IPS-NIHi11 (cell line): Measurements from ENCODE around the gene AGO1.
"Not testable (repeated sequence)": the region's sequence is repeated elsewhere in the genome, so short reads cannot be mapped to it uniquely, and the experiment has no call there.

Experiments
- DNase-seq: peaks from one replicate; pipeline ENCODE4 v3.0.0; 2012; ENCODE audit warnings: mixed read lengths, low spot score

Gene AGO1

DNA sequence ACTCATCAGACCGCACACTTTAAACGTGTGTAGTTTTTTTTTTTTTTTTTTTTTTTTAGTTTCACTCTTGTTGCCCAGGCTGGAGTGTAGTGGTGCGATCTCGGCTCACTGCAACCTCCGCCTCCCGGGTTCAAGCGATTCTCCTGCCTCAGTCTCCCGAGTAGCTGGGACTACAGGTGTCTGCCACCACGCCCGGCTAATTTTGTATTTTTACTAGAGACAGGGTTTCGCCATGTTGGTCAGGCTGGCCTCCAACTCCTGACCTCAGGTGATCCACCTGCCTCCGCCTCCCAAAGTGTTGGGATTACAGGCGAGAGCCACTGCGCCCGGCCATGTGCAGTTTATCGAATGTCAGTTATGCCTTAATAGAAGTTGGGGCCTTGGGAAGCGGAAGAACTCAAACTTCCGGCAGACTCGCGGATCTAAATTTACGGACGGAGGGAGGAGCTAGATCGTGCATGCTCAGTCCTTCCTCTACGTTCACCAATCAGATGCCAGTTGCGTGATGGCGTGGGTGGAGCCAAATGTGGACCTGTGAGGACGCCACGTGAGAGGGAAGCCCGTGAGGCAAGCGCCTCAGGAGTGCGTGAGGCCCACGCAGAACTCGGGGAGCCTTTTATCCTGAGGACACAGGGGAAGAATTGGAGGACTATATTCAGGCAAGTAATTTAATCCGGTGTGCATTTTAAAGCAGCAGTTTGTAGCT is 13.6 kb upstream of the AGO1 start:
- peak; percentile 57 for DNase-seq

DNA sequence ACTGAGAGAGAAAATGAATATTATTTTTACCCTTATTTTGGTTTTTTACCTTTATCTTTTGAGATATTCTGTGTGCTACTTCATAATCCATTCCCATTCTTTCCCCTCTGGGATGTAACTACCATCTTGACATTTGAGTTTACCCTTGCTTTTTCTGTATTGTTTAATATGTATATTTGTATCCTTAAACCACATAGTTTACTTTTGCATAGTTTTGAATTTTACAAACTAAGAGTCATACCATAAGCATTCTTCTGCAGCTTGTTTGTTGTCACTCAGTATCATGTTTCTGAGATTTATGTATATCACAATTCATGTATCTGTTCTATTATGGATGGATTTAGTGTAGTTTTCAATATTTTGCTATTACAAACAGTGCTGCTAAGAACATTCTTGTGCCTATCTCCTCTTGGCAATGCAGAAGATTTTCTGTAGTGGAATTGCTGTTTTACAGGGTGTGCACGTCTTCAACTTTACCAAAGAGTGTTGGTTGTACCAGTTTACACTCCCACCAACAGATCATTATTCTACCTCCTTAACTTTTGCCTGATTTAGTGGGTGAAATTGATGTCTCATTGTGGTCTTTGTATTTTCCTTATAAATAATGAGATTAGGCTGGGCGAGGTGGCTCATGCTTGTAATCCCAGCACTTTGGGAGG is 12.2 kb upstream of the AGO1 start:
- no peak for DNase-seq

DNA sequence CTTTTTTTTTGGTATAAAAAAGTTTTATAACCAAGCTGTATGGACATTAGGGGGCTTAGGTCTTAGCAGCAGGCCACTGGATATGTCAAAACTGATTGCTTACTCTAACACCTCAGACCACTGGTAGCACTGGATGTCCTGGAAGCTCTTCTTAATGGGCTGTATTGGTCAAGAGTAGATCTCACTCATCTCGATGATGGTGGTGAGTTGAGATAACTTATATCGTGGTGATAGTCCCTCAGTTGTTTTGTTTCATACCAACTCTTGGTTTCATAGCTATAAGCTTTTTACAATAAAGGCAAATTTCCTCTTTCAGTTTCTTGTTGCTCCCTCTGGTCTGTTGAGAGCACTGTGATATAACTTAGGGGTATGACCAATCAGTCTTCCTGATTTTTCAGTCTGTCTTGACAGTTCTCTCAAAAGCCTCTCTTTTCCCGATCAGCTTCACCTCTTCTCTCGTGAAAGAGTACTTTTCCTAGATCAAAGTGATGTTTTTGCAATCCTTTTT is 9.7 kb upstream of the AGO1 start:
- no peak for DNase-seq

DNA sequence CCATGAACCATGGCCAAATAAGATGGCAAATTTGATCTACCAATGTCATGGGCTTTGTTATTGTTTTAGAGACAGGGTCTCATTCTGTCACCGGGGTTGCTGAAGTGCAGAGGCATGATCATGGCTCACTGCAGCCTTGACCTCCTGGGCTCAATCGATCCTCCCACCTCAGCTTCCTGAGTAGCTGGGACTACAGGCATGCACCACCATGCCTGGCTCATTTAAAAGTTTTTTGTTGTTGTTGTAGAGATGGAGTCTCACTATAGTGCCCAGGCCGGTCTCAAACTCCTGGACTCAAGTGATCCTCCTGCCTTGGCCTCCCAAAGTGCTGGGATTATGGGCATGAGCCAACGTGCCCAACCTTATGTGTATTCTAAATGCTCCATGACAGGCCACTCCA is 8.9 kb upstream of the AGO1 start:
- not testable (repeated sequence) for DNase-seq

DNA sequence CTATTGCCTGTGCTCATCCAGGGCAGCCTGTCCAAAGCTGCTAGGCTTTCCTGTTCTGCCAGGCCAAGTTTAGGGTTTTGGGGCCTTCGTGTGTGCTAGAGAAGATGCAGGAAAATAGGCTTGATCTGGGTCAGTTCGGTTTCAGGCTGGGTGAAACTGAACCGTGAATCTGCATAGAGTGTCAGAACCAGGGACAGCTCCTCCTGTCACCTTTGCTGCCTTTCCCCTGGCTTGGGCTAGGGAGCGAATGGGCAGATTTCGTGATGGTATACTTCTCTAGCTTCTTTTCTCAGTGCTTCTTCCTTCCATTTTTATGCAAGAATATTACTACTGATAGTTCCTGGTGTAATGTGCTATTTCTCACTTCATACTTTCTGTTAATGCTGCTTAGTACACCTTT is 6.0 kb upstream of the AGO1 start:
- peak; percentile 74 for DNase-seq

DNA sequence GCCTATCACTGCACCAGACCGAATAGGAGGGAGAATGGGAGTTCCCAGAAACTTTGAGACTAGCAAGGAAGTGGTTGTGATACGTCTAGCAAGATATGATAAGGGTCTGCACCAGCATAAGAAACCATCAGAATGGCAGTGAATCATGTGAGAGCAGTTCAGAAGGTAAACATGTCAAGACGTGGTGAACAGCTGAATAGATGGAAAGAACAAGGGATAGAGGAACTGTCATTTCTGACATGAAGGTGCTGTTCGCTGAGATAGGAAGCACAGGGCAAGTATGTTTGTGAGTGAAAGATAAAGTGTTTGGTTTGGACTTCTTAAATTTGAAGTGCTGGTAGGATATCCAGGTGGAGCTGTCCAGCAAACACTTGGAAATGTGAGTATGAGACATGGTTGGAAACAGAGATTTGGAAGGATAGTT is 1.1 kb upstream of the AGO1 start:
- no peak for DNase-seq

DNA sequence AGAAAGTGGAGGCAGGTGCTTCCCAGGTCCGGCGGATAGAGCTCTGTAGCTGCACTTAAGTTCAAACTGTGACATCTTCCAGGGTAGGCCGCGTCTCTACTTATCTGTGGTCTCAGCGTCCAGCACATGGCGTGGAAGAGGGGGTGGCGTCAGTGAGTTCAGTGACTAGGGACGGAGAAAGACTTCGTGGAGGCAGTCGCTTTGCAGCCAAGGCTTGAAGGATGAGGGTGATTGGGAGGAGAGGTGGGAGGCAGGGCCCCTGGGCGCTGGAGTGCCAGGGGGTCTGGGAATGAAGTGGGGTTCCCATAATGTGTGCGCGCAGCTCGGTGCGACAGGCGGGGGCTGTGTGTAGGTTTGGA is 444 bp upstream of the AGO1 start:
- DNase-seq = no peak

DNA sequence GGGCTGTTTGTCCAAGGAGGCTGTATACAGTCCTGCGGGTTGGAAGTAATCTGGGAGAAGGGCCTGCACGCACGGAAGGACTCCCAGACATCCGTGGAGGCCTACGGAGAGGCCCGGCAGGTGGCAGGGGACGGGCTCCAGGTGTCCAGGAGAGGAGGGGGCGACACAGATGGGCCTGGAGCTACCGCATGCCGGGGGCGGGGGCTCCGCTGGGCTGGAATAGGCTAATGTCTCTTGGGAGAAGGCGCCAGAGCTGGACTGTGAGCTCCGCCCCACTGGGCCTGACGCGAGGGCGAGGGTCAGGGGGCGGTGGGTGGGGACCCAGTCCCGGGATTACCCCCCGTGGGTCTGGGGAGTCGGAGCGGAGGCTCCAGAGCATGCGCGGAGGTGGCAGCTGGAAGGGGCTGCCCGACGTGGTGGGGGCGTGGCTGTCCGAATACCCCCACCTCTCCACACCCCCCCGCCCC is 659 bp downstream of the AGO1 start:
- peak; percentile 89 for DNase-seq

DNA sequence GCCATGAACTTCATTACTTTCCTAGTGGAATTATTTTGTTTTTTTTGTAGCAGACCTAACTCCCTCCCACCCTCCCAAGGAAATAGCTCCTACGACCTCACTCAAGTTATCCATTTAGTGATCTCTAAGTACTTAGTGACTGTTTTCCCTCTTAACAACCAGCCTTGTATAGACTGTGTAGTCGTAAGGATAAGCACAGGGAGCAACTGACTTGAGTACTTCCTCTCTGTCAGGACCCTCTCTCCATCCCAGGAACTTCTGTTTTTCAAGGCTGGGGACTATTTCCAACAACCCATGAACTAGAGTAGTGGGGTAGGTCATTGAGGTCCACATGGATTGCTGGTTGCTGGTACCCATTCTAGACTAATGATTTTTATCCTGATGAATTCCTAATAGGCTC is 1.9 kb downstream of the AGO1 start:
- no peak for DNase-seq

DNA sequence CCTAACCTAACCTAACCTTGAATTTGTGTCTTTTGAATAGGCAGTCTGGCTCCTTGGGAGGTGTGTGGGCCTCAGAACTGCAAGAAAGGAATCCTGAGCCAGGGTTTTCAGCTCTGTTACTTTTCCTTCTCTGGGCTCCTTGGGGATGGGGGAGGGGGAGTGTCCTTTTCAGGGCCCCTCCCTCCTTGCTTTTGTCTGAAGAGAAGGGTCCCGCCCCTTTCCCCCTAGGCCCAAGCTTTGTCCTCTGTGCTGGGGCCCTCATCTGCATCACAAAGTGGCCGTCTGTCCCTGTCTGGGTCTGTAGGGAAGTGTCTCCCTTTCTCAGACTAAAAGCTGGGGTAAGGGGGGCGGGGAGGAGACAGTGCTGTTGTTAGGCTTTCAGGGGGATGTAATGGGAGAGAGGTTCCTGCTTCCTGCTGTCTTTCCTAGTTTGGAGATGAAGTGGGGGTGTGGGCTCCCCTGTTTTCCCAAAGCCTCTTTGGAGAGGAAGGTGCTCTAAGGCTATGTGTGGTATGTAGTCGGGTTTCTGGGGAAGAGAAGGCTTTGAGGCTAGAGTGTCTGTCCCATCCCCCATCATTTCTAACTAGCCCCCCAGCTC is 3.1 kb downstream of the AGO1 start:
- DNase-seq = peak; percentile 90

DNA sequence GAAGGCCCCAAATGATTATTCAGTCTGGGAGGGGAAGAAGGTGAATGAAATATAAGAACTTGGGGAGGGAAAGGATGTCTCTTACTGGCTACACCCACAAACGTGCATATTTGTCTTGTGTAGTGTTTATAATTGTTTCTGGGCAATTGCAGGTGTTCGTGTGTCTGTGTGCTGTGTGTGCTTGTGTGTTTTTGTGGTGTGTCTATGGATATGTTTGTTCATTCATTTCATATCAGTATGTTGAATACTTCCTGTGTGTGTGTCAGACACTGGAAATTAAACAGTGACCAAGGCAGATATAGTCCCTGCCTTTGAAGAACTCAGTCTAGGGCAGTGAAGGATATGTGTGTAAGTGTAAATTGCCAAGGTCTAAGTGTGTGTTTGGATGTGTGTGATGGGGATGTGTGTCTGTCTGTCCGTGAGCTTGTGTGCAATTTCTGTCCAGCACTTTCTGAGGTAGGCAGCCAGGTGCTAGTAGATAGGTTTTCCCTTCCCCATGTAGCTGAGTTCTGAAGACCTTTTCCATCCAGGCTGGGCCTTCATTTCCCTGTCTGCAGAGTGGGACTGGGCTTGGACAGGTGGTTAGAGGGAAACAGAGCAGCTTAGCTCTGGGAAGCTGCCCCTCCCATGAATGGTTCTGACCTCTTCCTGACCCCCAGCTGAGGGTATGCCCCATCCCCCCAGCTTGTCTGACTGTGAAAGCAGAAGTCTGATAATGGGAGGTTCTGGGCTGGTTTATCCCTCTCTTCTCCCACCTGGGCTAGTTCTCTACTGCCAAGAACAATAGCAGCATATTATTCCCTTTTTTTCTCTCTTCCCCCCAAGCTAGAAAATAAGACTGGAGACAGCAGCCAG is 3.8 kb downstream of the AGO1 start:
- peak; percentile 70 for DNase-seq

DNA sequence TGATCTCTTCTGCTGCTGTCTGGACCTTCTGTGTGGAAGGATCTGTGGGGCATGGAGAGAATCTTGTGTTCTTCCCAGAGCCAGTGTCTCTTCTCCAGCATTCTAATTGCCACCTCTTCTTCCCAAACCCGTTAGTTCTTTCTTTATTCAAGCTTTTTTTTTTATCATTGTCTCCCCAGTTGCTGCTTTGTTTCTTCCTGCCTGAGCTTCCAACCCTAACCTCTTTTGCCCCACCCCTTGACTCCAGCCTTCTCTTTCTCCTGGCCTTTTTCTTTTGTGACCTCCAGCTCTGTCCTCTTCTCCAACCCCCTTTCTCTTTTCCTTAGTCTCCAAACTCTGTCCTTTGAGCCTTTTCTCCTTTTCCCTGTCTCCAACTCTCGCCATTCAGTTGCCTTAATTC is 4.5 kb downstream of the AGO1 start:
- no peak for DNase-seq

DNA sequence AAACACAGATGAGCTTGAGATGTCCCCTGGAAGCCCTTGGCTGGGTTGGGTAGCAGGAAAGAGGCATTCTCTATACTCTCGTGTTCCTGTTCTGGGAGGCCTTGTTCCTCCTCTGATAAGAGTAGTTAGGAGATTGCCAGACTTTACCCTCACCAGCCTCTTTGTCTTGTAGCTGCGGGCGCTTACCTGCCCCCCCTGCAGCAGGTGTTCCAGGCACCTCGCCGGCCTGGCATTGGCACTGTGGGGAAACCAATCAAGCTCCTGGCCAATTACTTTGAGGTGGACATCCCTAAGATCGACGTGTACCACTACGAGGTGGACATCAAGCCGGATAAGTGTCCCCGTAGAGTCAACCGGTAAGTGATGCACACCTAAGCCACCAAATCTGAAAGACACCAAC is 5.2 kb downstream of the AGO1 start:
- DNase-seq = no peak

DNA sequence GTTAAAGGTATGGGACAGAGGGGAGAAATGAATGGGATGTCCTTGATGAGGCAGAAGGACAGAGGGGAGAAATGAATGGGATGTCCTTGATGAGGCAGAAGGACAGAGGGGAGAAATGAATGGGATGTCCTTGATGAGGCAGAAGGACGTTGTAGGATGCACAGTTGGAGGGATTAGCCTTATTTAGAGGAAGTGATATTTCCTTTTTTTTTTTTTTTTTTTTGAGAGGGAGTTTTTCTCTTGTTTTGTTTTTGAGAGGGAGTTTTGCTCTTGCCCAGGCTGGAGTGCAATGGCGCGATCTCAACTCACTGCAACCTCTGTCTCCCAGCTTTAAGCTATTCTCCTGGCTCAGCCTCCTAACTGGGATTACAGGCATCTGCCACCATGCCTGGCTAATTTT is 6.0 kb downstream of the AGO1 start:
- not testable (repeated sequence) for DNase-seq

DNA sequence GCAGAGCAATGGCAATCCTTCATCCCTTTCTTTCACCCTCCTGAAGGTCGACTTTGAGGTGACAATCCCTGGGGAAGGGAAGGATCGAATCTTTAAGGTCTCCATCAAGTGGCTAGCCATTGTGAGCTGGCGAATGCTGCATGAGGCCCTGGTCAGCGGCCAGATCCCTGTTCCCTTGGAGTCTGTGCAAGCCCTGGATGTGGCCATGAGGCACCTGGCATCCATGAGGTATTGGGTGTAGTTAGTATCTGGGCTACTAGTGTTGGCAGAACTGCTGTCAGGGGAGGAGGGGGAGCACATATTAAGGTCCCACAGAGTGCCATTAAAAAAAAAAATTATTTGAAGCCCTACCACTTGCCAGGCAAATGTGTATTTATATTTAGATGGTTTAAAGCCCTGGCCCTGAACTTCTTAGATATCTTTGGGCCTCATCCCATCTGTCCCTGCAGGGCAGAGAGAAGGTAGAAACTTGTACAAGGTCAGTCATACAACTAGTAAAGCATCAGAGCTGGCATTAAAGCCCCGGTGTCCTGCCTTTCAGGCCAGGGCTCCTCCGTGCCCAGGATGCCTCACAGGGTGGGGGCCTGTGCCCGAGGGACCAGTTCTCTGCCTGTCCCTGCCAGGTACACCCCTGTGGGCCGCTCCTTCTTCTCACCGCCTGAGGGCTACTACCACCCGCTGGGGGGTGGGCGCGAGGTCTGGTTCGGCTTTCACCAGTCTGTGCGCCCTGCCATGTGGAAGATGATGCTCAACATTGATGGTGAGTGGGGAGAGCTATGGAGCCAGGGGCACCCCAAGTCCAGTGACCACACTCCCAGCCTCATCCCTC is 10.3 kb downstream of the AGO1 start:
- no peak for DNase-seq

DNA sequence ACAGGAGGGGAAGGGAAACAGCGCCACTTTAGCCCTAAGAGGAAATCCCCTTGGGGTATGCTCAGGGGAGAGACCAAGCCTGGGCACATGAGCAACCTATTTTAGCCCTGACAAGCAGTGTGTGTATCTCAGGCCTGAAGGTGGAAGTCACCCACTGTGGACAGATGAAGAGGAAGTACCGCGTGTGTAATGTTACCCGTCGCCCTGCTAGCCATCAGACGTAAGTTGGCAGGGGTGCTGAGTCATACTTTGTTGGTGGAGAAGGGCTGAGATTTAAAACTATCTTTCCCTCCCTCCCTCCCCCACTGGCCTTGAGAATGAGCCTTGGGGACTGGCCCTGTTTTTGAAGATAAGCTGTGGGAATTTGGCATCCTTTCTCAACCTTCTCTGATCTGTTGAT is 11.2 kb downstream of the AGO1 start:
- DNase-seq = no peak

DNA sequence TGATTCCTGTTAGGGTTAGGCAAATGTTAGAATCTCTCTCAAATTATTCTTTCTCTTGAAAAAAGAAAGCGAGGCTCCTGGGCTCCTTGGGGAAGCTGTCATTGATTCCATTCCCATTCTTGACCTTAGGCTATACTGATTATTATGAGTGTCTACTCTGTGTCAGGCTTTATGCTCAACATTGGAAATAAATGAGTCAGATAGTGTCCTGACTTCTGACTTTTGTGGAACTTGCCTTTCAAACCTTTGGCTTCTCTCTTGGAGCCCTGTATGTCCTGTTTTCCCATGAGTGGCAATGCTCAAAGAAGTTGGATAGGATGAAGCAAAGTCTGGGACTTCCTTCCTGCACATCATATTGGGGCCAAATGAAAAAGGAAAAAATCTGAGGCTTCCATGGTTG is 11.6 kb downstream of the AGO1 start:
- DNase-seq = no peak

DNA sequence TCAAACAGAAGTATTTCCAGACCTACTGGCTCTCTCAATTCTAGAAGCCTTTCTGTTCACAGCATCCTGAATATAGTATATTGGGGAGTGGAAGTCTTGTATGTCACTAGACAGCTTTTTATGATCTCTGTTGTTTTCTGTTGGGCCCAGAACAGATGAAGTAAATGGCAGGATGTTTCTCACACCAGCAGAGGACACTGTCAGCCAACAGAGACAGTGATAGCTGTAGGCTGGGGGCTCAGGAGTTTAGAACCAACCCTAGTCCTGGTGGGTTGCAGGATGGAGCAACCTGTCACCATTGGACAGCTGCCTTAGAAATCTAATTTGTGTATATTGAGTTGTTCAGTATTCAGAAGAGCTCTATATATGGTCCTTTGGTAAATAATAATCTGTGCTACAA is 16.9 kb downstream of the AGO1 start:
- DNase-seq = no peak

DNA sequence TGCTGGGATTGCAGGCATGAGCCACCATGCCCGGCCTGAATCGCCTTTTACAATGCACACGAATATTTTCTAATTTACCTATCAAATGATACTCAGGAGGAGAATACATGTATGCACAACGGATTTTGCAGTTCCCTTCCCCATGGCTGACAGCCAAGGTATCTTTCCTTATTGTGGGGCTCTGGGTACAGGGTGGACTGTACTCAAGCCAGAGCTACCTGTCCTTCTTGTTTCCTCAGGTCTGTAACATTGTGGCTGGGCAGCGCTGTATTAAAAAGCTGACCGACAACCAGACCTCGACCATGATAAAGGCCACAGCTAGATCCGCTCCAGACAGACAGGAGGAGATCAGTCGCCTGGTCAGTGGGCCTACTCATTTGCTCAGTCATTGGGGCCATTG is 18.2 kb downstream of the AGO1 start:
- DNase-seq = no peak

DNA sequence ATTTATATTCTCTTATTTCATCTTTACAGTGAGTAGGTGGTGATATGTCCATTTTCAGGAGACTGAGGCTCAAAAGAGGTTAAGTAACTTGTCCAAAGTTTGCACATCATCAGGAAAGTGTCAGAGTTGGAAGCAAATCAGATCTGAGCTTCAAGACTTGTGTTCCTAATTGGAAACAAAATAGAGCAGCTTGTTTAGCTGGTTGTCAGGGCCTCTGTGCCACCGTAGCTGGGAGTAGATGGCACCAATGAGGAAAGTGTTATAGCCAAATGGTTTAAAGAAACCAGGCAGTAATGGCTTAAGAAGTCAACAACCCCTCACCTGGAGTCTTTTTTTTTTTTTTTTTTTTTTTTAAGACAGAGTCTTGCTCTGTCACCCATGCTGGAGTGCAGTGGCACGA is 19.7 kb downstream of the AGO1 start:
- DNase-seq = no peak

DNA sequence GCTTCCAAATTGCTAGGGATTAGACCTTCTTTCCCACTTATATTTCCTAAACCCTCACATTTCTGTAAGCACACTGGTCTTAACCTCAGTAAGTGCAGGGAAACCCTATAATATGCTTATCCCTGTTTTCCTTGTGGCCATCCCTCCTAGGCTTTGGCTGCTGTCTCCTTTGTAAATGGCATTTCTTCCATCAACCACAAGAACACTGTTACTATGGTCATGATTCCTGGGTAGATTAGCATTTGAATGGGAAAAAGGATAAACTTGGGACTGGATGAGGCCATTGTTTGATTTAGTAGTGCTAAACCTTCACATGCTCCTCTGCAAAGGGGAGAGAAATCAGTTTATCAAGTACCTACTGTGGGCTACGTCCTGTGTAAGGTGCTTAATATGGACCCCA is 31.7 kb downstream of the AGO1 start:
- no peak for DNase-seq

DNA sequence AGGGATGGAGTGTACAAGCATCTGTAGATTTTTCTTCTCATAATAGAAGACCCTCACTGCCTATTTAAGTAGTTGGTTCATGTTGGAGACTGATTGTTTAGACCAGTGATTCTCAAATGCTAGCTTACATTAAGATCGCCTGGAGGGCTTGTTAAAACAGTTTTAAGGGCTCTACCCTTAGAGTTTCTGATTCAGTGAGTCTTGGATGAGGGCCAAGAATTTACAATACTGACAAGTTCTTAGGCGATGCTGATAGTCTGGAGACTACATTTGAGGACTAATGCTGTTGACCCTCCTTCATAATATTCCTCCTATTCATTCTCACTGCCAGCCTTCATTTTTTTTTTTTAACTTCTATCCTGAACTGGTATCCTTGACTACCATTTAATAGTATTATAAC is 32.7 kb downstream of the AGO1 start:
- no peak for DNase-seq
